Measurements from ENCODE around the gene PDXK. TPM values are rescaled to one million over a fixed set of nuclear protein-coding genes. Genes with fewer than 3 reads are reported as not detected.

PDXK gene
- total and polyA plus RNA-seq, 2 of the 13 experiments (the other 11 are each of a cell fraction or from before 2014, with no cell fraction given): 114 to 184 TPM

DNA sequence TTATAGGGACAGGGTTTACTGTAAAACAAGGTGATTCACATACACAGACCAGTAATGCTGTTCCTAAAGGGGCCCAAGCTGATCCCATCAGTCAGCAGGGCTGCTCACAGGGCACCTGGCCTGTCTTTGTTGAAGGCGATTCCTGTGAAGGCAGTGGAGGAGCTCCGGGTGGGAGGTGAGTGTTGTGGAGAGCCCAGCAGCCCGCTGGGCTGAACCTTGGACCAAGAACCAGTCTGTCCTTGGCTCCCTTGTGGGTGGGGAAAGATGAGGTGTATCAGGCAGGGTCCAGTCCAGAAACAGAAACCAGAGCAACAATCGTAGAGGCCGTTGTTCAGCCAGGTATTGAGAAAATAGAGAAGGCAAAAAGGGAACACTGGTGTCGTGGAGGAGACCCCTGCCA, 12.5 kb downstream of the PDXK start (continued):
- no peak for TF ChIP-seq CBX2 (IDR thresholded peaks at IDR 0.05; ENCODE audit: low read depth, low read length)
- TF ChIP-seq CBX2 (CRISPR knock-in tag; IDR thresholded peaks at IDR 0.05; ENCODE audit: low read depth): no peak
- 0 out of 2 replicates have a peak, but pooled peaks have one; percentile 1 for TF ChIP-seq ZNF572 (CRISPR knock-in tag; IDR thresholded peaks at IDR 0.05)
- TF ChIP-seq, protein P1, sequence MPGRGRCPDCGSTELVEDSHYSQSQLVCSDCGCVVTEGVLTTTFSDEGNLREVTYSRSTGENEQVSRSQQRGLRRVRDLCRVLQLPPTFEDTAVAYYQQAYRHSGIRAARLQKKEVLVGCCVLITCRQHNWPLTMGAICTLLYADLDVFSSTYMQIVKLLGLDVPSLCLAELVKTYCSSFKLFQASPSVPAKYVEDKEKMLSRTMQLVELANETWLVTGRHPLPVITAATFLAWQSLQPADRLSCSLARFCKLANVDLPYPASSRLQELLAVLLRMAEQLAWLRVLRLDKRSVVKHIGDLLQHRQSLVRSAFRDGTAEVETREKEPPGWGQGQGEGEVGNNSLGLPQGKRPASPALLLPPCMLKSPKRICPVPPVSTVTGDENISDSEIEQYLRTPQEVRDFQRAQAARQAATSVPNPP (CRISPR knock-in tag; IDR thresholded peaks at IDR 0.05): no peak
- no peak for TF ChIP-seq KLF11 (CRISPR knock-in tag; IDR thresholded peaks at IDR 0.05)
- no peak for TF ChIP-seq THYN1 (CRISPR knock-in tag; IDR thresholded peaks at IDR 0.05; ENCODE audit: borderline replicate concordance, low read depth)
- TF ChIP-seq, protein P2, sequence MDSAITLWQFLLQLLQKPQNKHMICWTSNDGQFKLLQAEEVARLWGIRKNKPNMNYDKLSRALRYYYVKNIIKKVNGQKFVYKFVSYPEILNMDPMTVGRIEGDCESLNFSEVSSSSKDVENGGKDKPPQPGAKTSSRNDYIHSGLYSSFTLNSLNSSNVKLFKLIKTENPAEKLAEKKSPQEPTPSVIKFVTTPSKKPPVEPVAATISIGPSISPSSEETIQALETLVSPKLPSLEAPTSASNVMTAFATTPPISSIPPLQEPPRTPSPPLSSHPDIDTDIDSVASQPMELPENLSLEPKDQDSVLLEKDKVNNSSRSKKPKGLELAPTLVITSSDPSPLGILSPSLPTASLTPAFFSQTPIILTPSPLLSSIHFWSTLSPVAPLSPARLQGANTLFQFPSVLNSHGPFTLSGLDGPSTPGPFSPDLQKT (CRISPR knock-in tag; IDR thresholded peaks at IDR 0.05; ENCODE audit: borderline replicate concordance): no peak
- no peak for TF ChIP-seq KMT2A (CRISPR knock-in tag; IDR thresholded peaks at IDR 0.05)
- TF ChIP-seq ZNF451 (CRISPR knock-in tag; IDR thresholded peaks at IDR 0.05): 0 out of 2 replicates have a peak, but pooled peaks have one; percentile 7
- no peak for TF ChIP-seq AGO1 (IDR thresholded peaks at IDR 0.05; ENCODE audit: low read depth, low read length, poor library complexity, severe bottlenecking)
- no peak for TF ChIP-seq STAT5B (CRISPR knock-in tag; IDR thresholded peaks at IDR 0.05)
- TF ChIP-seq, protein P3, sequence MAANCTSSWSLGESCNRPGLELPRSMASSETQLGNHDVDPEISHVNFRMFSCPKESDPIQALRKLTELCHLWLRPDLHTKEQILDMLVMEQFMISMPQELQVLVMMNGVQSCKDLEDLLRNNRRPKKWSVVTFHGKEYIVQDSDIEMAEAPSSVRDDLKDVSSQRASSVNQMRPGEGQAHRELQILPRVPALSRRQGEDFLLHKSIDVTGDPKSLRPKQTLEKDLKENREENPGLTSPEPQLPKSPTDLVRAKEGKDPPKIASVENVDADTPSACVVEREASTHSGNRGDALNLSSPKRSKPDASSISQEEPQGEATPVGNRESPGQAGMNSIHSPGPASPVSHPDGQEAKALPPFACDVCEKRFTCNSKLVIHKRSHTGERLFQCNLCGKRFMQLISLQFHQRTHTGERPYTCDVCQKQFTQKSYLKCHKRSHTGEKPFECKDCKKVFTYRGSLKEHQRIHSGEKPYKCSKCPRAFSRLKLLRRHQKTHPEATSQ (CRISPR knock-in tag; IDR thresholded peaks at IDR 0.05; ENCODE audit: borderline replicate concordance): no peak
- TF ChIP-seq, protein P4, sequence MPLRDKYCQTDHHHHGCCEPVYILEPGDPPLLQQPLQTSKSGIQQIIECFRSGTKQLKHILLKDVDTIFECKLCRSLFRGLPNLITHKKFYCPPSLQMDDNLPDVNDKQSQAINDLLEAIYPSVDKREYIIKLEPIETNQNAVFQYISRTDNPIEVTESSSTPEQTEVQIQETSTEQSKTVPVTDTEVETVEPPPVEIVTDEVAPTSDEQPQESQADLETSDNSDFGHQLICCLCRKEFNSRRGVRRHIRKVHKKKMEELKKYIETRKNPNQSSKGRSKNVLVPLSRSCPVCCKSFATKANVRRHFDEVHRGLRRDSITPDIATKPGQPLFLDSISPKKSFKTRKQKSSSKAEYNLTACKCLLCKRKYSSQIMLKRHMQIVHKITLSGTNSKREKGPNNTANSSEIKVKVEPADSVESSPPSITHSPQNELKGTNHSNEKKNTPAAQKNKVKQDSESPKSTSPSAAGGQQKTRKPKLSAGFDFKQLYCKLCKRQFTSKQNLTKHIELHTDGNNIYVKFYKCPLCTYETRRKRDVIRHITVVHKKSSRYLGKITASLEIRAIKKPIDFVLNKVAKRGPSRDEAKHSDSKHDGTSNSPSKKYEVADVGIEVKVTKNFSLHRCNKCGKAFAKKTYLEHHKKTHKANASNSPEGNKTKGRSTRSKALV (CRISPR knock-in tag; IDR thresholded peaks at IDR 0.05): no peak
- peak; percentile 4; the same call in 1 of the 2 replicates for TF ChIP-seq ZNF891 (CRISPR knock-in tag; IDR thresholded peaks at IDR 0.05)
- no peak; the same call in 1 of the 2 replicates for TF ChIP-seq ZNF709 (CRISPR knock-in tag; IDR thresholded peaks at IDR 0.05)
- TF ChIP-seq ZNF567 (CRISPR knock-in tag; IDR thresholded peaks at IDR 0.05; ENCODE audit: borderline replicate concordance): no peak
- no peak for TF ChIP-seq ETV6 (CRISPR knock-in tag; conservative IDR thresholded peaks at IDR 0.05)
- TF ChIP-seq ZNF253 (CRISPR knock-in tag; IDR thresholded peaks at IDR 0.05; ENCODE audit: borderline replicate concordance): no peak
- no peak for TF ChIP-seq GPN1 (CRISPR knock-in tag; IDR thresholded peaks at IDR 0.05; ENCODE audit: borderline replicate concordance)
- TF ChIP-seq, protein P5, sequence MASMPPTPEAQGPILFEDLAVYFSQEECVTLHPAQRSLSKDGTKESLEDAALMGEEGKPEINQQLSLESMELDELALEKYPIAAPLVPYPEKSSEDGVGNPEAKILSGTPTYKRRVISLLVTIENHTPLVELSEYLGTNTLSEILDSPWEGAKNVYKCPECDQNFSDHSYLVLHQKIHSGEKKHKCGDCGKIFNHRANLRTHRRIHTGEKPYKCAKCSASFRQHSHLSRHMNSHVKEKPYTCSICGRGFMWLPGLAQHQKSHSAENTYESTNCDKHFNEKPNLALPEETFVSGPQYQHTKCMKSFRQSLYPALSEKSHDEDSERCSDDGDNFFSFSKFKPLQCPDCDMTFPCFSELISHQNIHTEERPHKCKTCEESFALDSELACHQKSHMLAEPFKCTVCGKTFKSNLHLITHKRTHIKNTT (CRISPR knock-in tag; IDR thresholded peaks at IDR 0.05): no peak

All from HepG2 (cell line).